Right lobe of liver (tissue), 6 donors: ENCODE measurements around the gene SEC31A. TPM values are rescaled to one million over a fixed set of nuclear protein-coding genes. Genes with fewer than 3 reads are reported as not detected.

Experiments
- ATAC-seq, 4 donors: fragments of 200-7000 bp; cut with Tn5 transposase; one replicate each; pipeline ENCODE4 v1.9.1; 2020; ENCODE audit warnings: mild to moderate bottlenecking in 4 of 4, moderate library complexity in 4 of 4
- DNase-seq, 3 donors: peaks; one replicate each; pipeline ENCODE4 v3.0.0-alpha.2; 2020
- H3K27ac ChIP-seq, 3 donors: fragments of 200-600 bp; one replicate each; pipeline ENCODE4 v1.8.0; 2022
- H3K27me3 ChIP-seq, 2 donors: fragments of 200-600 bp; one replicate each; pipeline ENCODE4 v1.8.0; 2022
- H3K36me3 ChIP-seq, 4 donors: fragments of 200-600 bp; sonication (generic) in 1 of 4; one replicate each; pipeline versions ENCODE4 v1.5.1 to v1.8.0; 2017 to 2022; ENCODE audit warnings: control low read depth in 1 of 4
- H3K4me1 ChIP-seq, 4 donors: fragments of 200-600 bp; sonication (generic) in 1 of 4; one replicate each; pipeline versions ENCODE4 v1.5.1 to v1.8.0; 2017 to 2022; ENCODE audit warnings: control low read depth in 1 of 4
- H3K4me3 ChIP-seq, 3 donors: fragments of 200-600 bp; one replicate each; pipeline ENCODE4 v1.8.0; 2022
- H3K9me3 ChIP-seq, 4 donors: fragments of 200-600 bp; sonication (generic) in 1 of 4; one replicate each; pipeline versions ENCODE4 v1.5.1 to v1.8.0; 2017 to 2022; ENCODE audit warnings: control low read depth in 1 of 4
- CTCF ChIP-seq, 4 donors: fragments of 200-600 bp in 3 of 4; fragments of 450-650 bp in 1 of 4; IDR thresholded peaks; one replicate each; pipeline versions ENCODE4 v1.5.1 to v1.8.0; 2016 to 2022; ENCODE audit warnings: antibody characterized with exemption in 4 of 4, mild to moderate bottlenecking in 2 of 4
- POLR2A ChIP-seq: fragments of 450-650 bp; IDR thresholded peaks from one replicate; pipeline ENCODE4 v1.6.1; 2017; ENCODE audit warnings: antibody characterized with exemption, mild to moderate bottlenecking
- WGBS: methylation state at CpG from one replicate; pipeline ENCODE4 v1.1.6; 2018; ENCODE audit warnings: low coverage, low lambda C conversion rate; ENCODE audit not compliant: insufficient coverage; ENCODE audit errors: missing lambda C conversion rate; 5-methylcytosine and 5-hydroxymethylcytosine counted together
- intact Hi-C, 2 donors: fragments of 100-400 bp; cut with DNase I; formaldehyde crosslinking; loops; one replicate each; pipeline versions ENCODE4 v1.11.2 to v1.14.1; 2022
- total RNA-seq, 6 experiments: library from RNA; depleted of rRNA in 2 of 6; stranded (reverse); fragments of >200 nt in 2 of 6; fragmentation: NEBNext Ultra II Directional in 3 of 6; extraction: Animal tissue kit (Norgen Biotek cat#: 25700) in 3 of 6; gene quantifications; one replicate each; pipeline versions ENCODE4 v1.1.0 to v1.2.4, GENCODE V29; 2016 to 2023
- donor health status: DM: no; HTN: yes; CAD: no.
- donor health status: DM: no; HTN: no; CAD: no.
- donor health status: DM: no; HTN: no; CAD: no.
- donor health status: DM: no; HTN: yes; CAD: no.
- donor health status: DM: no; HTN: yes; CAD: no.

Gene SEC31A
- total RNA-seq, 6 experiments from 2014 or later, result 117 to 161 (median 128) TPM

DNA sequence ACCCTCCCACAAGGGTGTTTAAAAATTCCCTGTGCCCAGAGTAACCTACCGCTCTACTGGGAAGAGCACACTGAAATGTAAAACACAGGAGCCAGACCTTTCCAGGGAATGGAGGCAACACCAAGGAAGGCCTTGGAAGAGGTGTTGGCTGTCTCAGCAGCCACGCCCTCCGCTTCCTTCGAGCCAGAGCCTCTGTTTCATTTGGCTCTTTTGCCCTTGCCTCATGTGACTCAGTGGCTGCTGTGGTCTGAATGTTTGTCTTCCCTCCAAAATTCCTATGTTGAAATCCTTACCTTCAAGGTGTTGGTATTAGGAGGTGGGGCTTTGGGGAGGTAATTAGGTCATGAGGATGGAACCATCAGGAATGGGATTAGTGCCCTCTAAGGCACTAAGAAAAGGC is 103.6 kb downstream of the SEC31A start:
- Histone ChIP-seq H3K4me3 (no peak overlapping the region), H3K4me1 (no peaks in the 10 kb centered on the region), H3K27me3 (no peaks in the 10 kb centered on the region), H3K36me3 (no peaks in the 10 kb centered on the region), H3K9me3 (no peaks in the 10 kb centered on the region), H3K27ac (no peak overlapping the region)
- 63% methylated on average over 3 of the region's 4 CpGs for WGBS
- TF ChIP-seq CTCF (IDR thresholded peaks at IDR 0.05) (no peak), POLR2A (no peak)
- intact Hi-C loops, result no loop called here
- DNase-seq, result no peak
- ATAC-seq, result no peak

DNA sequence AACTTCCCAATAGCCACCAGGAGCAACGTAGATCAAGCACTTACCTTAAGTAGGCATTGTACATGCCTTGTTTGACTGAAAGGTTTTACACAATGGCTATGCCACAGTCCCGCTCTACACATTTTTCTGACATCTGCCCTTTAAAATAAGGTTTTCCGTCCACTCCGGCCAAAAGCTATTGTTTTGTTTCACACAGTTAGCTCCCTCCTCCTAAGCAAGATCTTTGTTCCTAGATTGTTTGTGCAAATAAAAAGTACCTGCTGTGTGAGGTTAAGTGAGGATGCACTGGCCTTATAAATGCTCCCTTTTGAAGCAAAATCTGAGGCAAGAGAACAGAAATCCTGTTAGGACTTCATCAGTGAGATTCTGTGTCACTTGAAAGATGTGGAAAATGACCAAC is 104.1 kb downstream of the SEC31A start:
- TF ChIP-seq CTCF (IDR thresholded peaks at IDR 0.05) (no peak), POLR2A (no peak)
- 79% methylated on average over 4 of the region's 4 CpGs for WGBS

DNA sequence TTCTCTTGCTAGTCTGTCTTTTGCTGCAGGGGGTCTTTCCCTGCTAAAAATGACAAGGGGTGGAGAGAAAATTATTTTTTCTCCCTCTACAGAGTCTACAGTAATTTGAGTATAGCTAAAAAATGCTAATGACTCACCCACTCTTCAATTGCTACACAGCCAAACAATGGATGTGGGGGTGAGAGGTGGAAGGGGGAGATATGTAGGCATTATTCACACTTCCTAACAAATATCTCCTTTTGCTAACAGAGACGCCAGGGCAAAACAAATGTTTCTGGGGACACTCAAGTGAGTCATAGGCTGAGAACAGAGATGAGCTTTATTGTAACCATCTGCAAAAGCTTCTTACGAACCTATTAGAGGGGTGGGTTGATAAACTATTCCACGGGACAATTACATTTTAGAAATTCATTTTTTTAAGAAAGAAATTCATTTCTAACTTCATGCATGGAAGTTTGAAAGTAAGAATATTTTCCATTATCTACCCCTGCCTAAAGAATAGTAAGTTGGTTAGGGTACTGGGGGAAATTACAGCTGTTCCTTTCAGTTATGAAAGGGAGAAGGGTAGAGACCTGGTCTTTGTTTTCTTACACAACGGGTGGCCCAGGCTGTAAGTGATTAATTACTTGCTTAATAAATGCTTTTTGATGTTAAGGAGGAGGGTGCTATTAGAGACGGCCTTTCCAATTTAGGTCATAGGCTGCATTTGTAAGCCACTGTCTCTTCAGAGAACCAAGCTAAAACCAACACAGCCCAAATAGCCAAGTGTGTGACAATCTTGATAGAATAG is 105.1 kb downstream of the SEC31A start:
- ATAC-seq, result peak in 3 of 4 donors; percentile 30 to 82 (median 64)
- 41% methylated on average over 5 of the region's 5 CpGs for WGBS
- H3K27ac ChIP-seq, result no peak overlapping the region

More for the DNA sequence above, 104.1 kb downstream of the SEC31A start:
- no peaks in the 10 kb centered on the region for H3K27me3 ChIP-seq
- H3K4me1 ChIP-seq, result no peaks in the 10 kb centered on the region
- H3K4me3 ChIP-seq, result no peak overlapping the region
- H3K27ac ChIP-seq, result no peak overlapping the region
- no peaks in the 10 kb centered on the region for H3K36me3 ChIP-seq
- no peaks in the 10 kb centered on the region for H3K9me3 ChIP-seq
- DNase-seq (no peak), ATAC-seq (no peak)
- intact Hi-C loops, result no loop called here

GRCh38 chr4:82784681-82785610 is 106.0 kb downstream of the SEC31A start:
- TF ChIP-seq CTCF (IDR thresholded peaks at IDR 0.05), result no peak
- no peak for TF ChIP-seq POLR2A
- Histone ChIP-seq H3K4me1 (no peaks in the 10 kb centered on the region), H3K27ac (no peak overlapping the region), H3K4me3 (no peak overlapping the region), H3K27me3 (no peaks in the 10 kb centered on the region), H3K9me3 (no peaks in the 10 kb centered on the region), H3K36me3 (no peaks in the 10 kb centered on the region)
- WGBS, result 18% methylated on average over 8 of the region's 9 CpGs
- intact Hi-C loops, result no loop called here
- DNase-seq (no peak), ATAC-seq (peak in 1 of 4 donors; percentile 40)

More for the DNA sequence above, 105.1 kb downstream of the SEC31A start:
- no peaks in the 10 kb centered on the region for H3K4me1 ChIP-seq
- intact Hi-C loops, result no loop called here
- TF ChIP-seq CTCF (IDR thresholded peaks at IDR 0.05) (no peak), POLR2A (no peak)
- no peaks in the 10 kb centered on the region for H3K36me3 ChIP-seq
- H3K9me3 ChIP-seq, result no peaks in the 10 kb centered on the region
- no peak for DNase-seq
- no peaks in the 10 kb centered on the region for H3K27me3 ChIP-seq
- no peak overlapping the region for H3K4me3 ChIP-seq
